Epithelial cell of esophagus (primary cell): ENCODE results near the gene OTUB1.

Source experiments
- DNase-seq: peaks from one replicate; pipeline ENCODE4 v3.0.0; 2010; ENCODE audit warnings: low read depth
- H3K4me3 ChIP-seq: 2 replicates; pipeline ENCODE4 v1.5.1; 2011; ENCODE audit warnings: mild to moderate bottlenecking, low read length, control low read depth
- CTCF ChIP-seq: IDR thresholded peaks from 2 replicates; pipeline ENCODE4 v1.5.1; 2011; ENCODE audit warnings: low read depth, mild to moderate bottlenecking, low read length, control low read depth, inconsistent platforms; ENCODE audit not compliant: insufficient read depth; ENCODE audit errors: missing control alignments

Gene OTUB1

GRCh38 chr11:63942803-63943202 lies 43.4 kb upstream of the OTUB1 start:
- no peak for DNase-seq
- H3K4me3 ChIP-seq, result no peak overlapping the region
- TF ChIP-seq CTCF, result no peak

GRCh38 chr11:63944987-63945386 lies 41.3 kb upstream of the OTUB1 start:
- TF ChIP-seq CTCF, result no peak
- no peak for DNase-seq
- no peak overlapping the region for H3K4me3 ChIP-seq

GRCh38 chr11:63945477-63946163 lies 40.6 kb upstream of the OTUB1 start:
- H3K4me3 ChIP-seq, result no peak overlapping the region
- peak; percentile 81 for DNase-seq

GRCh38 chr11:63951779-63952536 lies 34.3 kb upstream of the OTUB1 start:
- no peak for TF ChIP-seq CTCF
- peak; percentile 62 for DNase-seq
- H3K4me3 ChIP-seq, result no peak overlapping the region

More at GRCh38 chr11:63945477-63946163, 40.6 kb upstream of the OTUB1 start:
- TF ChIP-seq CTCF, result peak; percentile 75

GRCh38 chr11:63952570-63952969 lies 33.7 kb upstream of the OTUB1 start:
- TF ChIP-seq CTCF, result no peak
- H3K4me3 ChIP-seq, result no peak overlapping the region
- peak; percentile 75 for DNase-seq

GRCh38 chr11:63958008-63958407 lies 28.2 kb upstream of the OTUB1 start:
- H3K4me3 ChIP-seq, result no peak overlapping the region
- no peak for DNase-seq
- no peak for TF ChIP-seq CTCF
